HepG2 (cell line): ENCODE data around the gene IL6ST. TPM values are rescaled to one million over a fixed set of nuclear protein-coding genes. Genes with fewer than 3 reads are reported as not detected.

Experiments
- NFKB2 ChIP-seq: sonication (generic); formaldehyde crosslinking; IDR thresholded peaks from 2 replicates; pipeline ENCODE4 v1.4.0; 2020; ENCODE audit warnings: missing genetic modification reagents, borderline replicate concordance
- NR1H2 ChIP-seq: sonication (generic); formaldehyde crosslinking; IDR thresholded peaks from 2 replicates; pipeline ENCODE4 v1.8.1; 2022; ENCODE audit warnings: low read depth, missing genetic modification reagents, borderline replicate concordance
- RFX1 ChIP-seq: fragments of 450-650 bp; IDR thresholded peaks from 2 replicates; pipeline ENCODE4 v1.6.1; 2017
- SRSF1 ChIP-seq: fragments of 200-400 bp; formaldehyde crosslinking; optimal IDR thresholded peaks from 2 replicates; pipeline ENCODE3; 2017; ENCODE audit warnings: mild to moderate bottlenecking, low read depth, low read length, moderate library complexity
- SRSF9 ChIP-seq: fragments of 200-400 bp; formaldehyde crosslinking; IDR thresholded peaks from 2 replicates; pipeline ENCODE4 v1.6.1; 2018; ENCODE audit warnings: borderline replicate concordance, mild to moderate bottlenecking, low read depth, low read length; ENCODE audit not compliant: insufficient read depth, poor library complexity, severe bottlenecking
- TARDBP ChIP-seq: sonication (generic); formaldehyde crosslinking; IDR thresholded peaks from 2 replicates; pipeline ENCODE4 v1.8.0; 2022; ENCODE audit warnings: mild to moderate bottlenecking, missing genetic modification reagents
- TBP ChIP-seq: sonication (generic); formaldehyde crosslinking; IDR thresholded peaks from 2 replicates; pipeline ENCODE4 v1.5.0; 2020; ENCODE audit warnings: missing genetic modification reagents
- ZNF101 ChIP-seq: sonication (generic); formaldehyde crosslinking; IDR thresholded peaks from 2 replicates; pipeline ENCODE4 v1.4.0; 2020; ENCODE audit warnings: mild to moderate bottlenecking, low read depth, missing genetic modification reagents, borderline replicate concordance
- ZNF251 ChIP-seq: sonication (generic); formaldehyde crosslinking; IDR thresholded peaks from 2 replicates; pipeline ENCODE4 v1.9.0; 2021; ENCODE audit warnings: mild to moderate bottlenecking, missing genetic modification reagents
- ZNF724P ChIP-seq: sonication (generic); formaldehyde crosslinking; IDR thresholded peaks from 2 replicates; pipeline ENCODE4 v1.8.0; 2022; ENCODE audit warnings: missing genetic modification reagents, borderline replicate concordance
- ZSCAN21 ChIP-seq: sonication (generic); formaldehyde crosslinking; IDR thresholded peaks from 2 replicates; pipeline ENCODE4 v1.8.0; 2022; ENCODE audit warnings: mild to moderate bottlenecking, missing genetic modification reagents, moderate library complexity, borderline replicate concordance
- polyA plus RNA-seq, 8 experiments: library from polyadenylated mRNA; depleted of rRNA in 3 of 8; stranded (reverse) in 7 of 8; unstranded in 1 of 8; fragments of >200 nt; fragmentation: Illumina TruSeq in 4 of 8; extraction: Trizol in 4 of 8; gene quantifications; 2 replicates each; pipeline versions ENCODE4 v1.2.1 to v1.2.3, GENCODE V29; 2011 to 2016; ENCODE audit warnings: low read depth in 4 of 8, missing spikeins in 1 of 8, mixed read lengths in 1 of 8; ENCODE audit not compliant: insufficient read depth in 1 of 8
- total RNA-seq, 5 experiments: library from RNA; depleted of rRNA; stranded (reverse); fragments of >200 nt; fragmentation: Illumina TruSeq; extraction: Trizol; gene quantifications; 2 replicates each; pipeline ENCODE4 v1.2.3, GENCODE V29; 2016; ENCODE audit warnings: low read depth in 1 of 5
- TF ChIP-seq, protein P1 (sequence below): sonication (generic); formaldehyde crosslinking; IDR thresholded peaks from 2 replicates; pipeline ENCODE4 v1.5.0; 2020; ENCODE audit warnings: mild to moderate bottlenecking, missing genetic modification reagents, borderline replicate concordance
- TF ChIP-seq, protein P2 (sequence below): sonication (generic); formaldehyde crosslinking; IDR thresholded peaks from 2 replicates; pipeline ENCODE4 v1.4.0; 2020; ENCODE audit warnings: missing genetic modification reagents
- TF ChIP-seq, protein P3 (sequence below): sonication (generic); formaldehyde crosslinking; IDR thresholded peaks from 2 replicates; pipeline ENCODE4 v1.5.0; 2020; ENCODE audit warnings: missing genetic modification reagents, mild to moderate bottlenecking, borderline replicate concordance
- TF ChIP-seq, protein P4 (sequence below): sonication (generic); formaldehyde crosslinking; IDR thresholded peaks from 2 replicates; pipeline ENCODE4 v1.4.0; 2020; ENCODE audit warnings: missing genetic modification reagents, borderline replicate concordance
- TF ChIP-seq, protein P5 (sequence below): IDR thresholded peaks from 2 replicates; pipeline ENCODE4 v1.6.1; 2016; ENCODE audit warnings: mild to moderate bottlenecking
- TF ChIP-seq, protein P6 (sequence below): sonication (generic); formaldehyde crosslinking; IDR thresholded peaks from 2 replicates; pipeline ENCODE4 v1.5.1; 2020; ENCODE audit warnings: mild to moderate bottlenecking, missing genetic modification reagents, moderate library complexity
- TF ChIP-seq, protein P7 (sequence below): IDR thresholded peaks from 2 replicates; pipeline ENCODE4 v1.6.1; 2016; ENCODE audit warnings: low read depth, borderline replicate concordance

The IL6ST gene
- total and polyA plus RNA-seq, 2 of the 13 experiments (the other 11 are each of a cell fraction or from before 2014, with no cell fraction given), result 66.6 to 166 TPM

DNA sequence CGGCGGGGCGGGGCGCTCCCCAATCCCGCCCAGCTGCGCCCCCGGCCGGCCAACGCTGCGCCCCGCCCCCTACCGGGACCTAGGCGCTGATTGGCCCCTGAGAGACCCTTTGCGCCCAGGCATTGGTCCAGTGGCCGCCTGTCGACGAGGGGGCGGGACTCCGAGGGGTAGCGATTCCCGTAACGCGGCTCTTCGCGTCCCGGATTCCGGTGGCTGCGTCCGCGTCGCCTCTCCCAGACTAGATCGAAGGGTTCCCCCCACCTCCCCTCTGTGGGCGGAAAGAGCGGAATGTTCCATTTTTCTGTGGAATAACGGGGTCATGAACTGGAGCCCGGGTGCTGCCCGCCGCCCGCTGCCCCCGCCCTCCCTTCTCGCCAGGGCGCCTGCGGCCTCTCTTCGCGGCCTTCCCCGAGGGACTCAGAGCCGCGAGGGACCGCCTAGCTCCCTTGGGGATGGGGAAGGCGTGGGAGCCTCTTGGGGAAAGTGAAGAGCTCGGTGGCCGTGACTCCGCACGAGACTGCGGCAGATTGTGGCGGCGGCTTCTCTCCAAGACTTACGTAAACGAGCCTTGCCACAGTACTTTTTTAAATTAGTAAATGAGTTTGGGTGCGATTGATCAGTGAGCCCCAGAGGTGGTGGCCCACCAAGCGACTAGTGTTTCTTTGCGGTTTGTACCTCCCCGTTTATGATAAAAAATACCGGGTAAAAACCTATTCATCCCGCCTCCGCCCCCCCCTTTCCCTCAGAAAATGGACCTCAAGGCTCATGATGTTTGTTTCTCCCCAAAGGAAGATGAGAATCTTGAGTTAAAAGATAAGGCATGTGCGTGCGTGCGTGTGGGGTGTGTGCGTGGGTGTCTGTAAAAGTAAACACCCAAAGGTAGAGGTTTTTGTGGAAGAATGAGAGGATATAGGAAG lies 493 bp upstream of the IL6ST start (continued):
- TF ChIP-seq SRSF9 (no peak), RFX1 (no peak), ZNF724P (CRISPR knock-in tag) (no peak), TBP (no peak), ZNF251 (CRISPR knock-in tag) (no peak), NR1H2 (CRISPR knock-in tag) (no peak), TARDBP (CRISPR knock-in tag) (peak; percentile 52; the same call in 1 of the 2 replicates), ZNF101 (CRISPR knock-in tag) (no peak), NFKB2 (CRISPR knock-in tag) (no peak; the same call in 1 of the 2 replicates), SRSF1 (no peak), ZSCAN21 (CRISPR knock-in tag) (peak; percentile 35; the same call in 1 of the 2 replicates)
- TF ChIP-seq, protein P1, sequence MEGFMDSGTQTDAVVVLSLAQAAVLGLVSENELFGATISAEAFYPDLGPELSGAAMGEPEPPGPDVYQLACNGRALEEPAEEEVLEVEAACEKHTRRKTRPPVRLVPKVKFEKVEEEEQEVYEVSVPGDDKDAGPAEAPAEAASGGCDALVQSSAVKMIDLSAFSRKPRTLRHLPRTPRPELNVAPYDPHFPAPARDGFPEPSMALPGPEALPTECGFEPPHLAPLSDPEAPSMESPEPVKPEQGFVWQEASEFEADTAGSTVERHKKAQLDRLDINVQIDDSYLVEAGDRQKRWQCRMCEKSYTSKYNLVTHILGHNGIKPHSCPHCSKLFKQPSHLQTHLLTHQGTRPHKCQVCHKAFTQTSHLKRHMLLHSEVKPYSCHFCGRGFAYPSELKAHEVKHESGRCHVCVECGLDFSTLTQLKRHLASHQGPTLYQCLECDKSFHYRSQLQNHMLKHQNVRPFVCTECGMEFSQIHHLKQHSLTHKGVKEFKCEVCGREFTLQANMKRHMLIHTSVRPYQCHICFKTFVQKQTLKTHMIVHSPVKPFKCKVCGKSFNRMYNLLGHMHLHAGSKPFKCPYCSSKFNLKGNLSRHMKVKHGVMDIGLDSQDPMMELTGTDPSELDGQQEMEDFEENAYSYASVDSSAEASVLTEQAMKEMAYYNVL (CRISPR knock-in tag), result peak; percentile 45
- TF ChIP-seq, protein P2, sequence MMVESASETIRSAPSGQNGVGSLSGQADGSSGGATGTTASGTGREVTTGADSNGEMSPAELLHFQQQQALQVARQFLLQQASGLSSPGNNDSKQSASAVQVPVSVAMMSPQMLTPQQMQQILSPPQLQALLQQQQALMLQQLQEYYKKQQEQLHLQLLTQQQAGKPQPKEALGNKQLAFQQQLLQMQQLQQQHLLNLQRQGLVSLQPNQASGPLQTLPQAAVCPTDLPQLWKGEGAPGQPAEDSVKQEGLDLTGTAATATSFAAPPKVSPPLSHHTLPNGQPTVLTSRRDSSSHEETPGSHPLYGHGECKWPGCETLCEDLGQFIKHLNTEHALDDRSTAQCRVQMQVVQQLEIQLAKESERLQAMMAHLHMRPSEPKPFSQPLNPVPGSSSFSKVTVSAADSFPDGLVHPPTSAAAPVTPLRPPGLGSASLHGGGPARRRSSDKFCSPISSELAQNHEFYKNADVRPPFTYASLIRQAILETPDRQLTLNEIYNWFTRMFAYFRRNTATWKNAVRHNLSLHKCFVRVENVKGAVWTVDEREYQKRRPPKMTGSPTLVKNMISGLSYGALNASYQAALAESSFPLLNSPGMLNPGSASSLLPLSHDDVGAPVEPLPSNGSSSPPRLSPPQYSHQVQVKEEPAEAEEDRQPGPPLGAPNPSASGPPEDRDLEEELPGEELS, result peak; percentile 36; the same call in 1 of the 2 replicates
- TF ChIP-seq, protein P3, sequence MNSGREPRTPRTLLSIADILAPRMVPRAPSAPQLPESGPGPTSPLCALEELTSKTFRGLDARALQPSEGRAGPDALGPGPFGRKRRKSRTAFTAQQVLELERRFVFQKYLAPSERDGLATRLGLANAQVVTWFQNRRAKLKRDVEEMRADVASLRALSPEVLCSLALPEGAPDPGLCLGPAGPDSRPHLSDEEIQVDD (CRISPR knock-in tag), result 0 out of 2 replicates have a peak, but pooled peaks have one; percentile 30
- TF ChIP-seq, protein P4, sequence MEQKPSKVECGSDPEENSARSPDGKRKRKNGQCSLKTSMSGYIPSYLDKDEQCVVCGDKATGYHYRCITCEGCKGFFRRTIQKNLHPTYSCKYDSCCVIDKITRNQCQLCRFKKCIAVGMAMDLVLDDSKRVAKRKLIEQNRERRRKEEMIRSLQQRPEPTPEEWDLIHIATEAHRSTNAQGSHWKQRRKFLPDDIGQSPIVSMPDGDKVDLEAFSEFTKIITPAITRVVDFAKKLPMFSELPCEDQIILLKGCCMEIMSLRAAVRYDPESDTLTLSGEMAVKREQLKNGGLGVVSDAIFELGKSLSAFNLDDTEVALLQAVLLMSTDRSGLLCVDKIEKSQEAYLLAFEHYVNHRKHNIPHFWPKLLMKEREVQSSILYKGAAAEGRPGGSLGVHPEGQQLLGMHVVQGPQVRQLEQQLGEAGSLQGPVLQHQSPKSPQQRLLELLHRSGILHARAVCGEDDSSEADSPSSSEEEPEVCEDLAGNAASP (CRISPR knock-in tag), result peak; percentile 82
- TF ChIP-seq, protein P5, sequence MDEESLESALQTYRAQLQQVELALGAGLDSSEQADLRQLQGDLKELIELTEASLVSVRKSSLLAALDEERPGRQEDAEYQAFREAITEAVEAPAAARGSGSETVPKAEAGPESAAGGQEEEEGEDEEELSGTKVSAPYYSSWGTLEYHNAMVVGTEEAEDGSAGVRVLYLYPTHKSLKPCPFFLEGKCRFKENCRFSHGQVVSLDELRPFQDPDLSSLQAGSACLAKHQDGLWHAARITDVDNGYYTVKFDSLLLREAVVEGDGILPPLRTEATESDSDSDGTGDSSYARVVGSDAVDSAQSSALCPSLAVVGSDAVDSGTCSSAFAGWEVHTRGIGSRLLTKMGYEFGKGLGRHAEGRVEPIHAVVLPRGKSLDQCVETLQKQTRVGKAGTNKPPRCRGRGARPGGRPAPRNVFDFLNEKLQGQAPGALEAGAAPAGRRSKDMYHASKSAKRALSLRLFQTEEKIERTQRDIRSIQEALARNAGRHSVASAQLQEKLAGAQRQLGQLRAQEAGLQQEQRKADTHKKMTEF (CRISPR knock-in tag), result peak; percentile 90
- TF ChIP-seq, protein P6, sequence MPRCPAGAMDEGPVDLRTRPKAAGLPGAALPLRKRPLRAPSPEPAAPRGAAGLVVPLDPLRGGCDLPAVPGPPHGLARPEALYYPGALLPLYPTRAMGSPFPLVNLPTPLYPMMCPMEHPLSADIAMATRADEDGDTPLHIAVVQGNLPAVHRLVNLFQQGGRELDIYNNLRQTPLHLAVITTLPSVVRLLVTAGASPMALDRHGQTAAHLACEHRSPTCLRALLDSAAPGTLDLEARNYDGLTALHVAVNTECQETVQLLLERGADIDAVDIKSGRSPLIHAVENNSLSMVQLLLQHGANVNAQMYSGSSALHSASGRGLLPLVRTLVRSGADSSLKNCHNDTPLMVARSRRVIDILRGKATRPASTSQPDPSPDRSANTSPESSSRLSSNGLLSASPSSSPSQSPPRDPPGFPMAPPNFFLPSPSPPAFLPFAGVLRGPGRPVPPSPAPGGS (CRISPR knock-in tag), result peak; percentile 70; the same call in 1 of the 2 replicates
- TF ChIP-seq, protein P7, sequence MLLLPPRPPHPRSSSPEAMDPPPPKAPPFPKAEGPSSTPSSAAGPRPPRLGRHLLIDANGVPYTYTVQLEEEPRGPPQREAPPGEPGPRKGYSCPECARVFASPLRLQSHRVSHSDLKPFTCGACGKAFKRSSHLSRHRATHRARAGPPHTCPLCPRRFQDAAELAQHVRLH, result no peak
